ENCODE data around the gene NPDC1.

NPDC1 gene

DNA sequence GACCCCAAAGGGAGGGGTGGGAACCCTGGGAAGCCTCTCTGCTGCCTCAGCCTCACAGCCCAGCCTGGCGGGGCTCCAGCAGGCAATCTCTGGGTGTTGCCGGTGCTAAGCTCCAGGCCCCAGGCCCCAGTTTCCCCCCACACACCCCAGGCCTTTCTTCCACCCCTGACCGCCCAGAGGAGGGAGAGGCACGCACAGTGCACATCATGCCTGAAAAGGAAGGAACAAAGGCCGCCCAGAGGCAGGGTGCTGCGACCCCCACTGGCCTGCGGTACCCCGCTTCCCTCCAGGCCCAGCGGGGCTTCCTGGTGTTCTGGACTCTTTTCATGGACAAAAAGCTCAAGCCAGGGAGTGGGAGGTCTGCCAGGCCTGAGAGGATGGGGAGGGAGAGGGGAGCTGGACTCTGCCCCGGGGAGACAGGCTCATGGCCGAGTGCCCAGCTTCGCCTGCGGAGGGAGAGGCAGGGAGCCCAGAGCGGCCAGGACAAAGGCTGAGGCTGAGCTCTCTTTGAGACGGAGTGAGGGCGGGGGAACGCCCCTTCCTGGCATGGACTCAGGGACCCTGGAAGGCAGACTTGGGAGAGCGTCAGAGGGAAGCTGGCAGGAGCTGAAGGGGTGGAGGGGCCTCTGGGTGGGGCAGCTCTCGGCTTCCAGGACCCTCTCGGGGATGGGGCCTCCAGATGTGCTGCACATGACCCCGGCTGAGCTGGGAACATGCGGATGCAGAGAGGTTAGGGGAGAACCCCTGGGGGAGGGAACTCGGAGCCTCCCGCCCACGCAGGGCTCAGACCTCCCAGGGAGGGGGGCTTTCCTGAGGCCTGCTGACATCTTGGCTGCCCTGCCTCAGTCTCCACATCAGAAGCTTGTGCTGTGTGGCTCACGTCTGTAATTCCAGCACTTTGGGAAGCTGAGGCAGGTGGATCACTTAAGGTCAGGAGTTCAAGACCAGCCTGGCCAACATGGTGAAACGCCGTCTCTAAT, 9.7 kb upstream of the NPDC1 start:
- no CpG with 5 or more reads among the region's 28 CpGs for WGBS (ENCODE audit: insufficient coverage, insufficient read length)
- H3K4me3 ChIP-seq (ENCODE audit: low read length), result no peak overlapping the region
- H3K36me3 ChIP-seq (ENCODE audit: control insufficient read depth, insufficient read depth, low read length), result no peaks in the 10 kb centered on the region
- no peak overlapping the region for H3K27ac ChIP-seq (ENCODE audit: low read length)
- no peaks in the 10 kb centered on the region for H3K9me3 ChIP-seq (ENCODE audit: control insufficient read depth, insufficient read depth, low read length)
- no peak for DNase-seq (ENCODE audit: low read depth, low spot score)
- peaks cover 2% of the 10 kb centered on the region; the same call in 1 of the 2 replicates for H3K4me1 ChIP-seq (ENCODE audit: control insufficient read depth, insufficient read depth, low read length)
- no peaks in the 10 kb centered on the region; the same call in 1 of the 2 replicates for H3K27me3 ChIP-seq (ENCODE audit: control insufficient read depth, insufficient read depth, low read length)

DNA sequence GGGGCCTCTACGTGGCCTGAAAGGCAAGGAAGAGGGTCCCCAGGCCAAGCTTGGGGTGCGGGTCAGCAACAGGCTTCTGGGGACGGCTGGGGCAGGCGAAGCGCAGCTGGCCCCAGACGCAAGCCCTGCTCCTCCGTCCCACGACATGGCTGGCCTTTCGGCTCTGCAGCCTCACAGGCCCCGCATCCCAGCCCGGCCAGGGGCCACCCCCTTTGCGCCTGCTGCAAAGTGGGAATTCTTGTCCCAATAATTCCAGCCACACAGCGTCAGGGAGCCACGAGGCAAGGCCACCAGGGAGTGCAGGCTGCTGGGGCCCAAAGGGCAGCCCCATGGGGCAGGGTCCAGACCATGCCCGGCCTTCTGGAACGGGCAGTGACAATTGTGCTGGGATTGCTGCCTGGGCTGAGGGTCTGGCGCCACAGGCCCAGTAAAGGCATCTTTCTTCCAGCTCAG, 9.0 kb upstream of the NPDC1 start:
- H3K27me3 ChIP-seq (ENCODE audit: control insufficient read depth, insufficient read depth, low read length), result peaks cover under 1% of the 10 kb centered on the region; the same call in 1 of the 2 replicates
- no peak overlapping the region for H3K27ac ChIP-seq (ENCODE audit: low read length)
- H3K9me3 ChIP-seq (ENCODE audit: control insufficient read depth, insufficient read depth, low read length), result no peaks in the 10 kb centered on the region
- peaks cover 2% of the 10 kb centered on the region; the same call in 1 of the 2 replicates for H3K4me1 ChIP-seq (ENCODE audit: control insufficient read depth, insufficient read depth, low read length)
- H3K4me3 ChIP-seq (ENCODE audit: low read length), result no peak overlapping the region
- DNase-seq (ENCODE audit: low read depth, low spot score), result no peak
- no CpG with 5 or more reads among the region's 17 CpGs for WGBS (ENCODE audit: insufficient coverage, insufficient read length)
- H3K36me3 ChIP-seq (ENCODE audit: control insufficient read depth, insufficient read depth, low read length), result no peaks in the 10 kb centered on the region

DNA sequence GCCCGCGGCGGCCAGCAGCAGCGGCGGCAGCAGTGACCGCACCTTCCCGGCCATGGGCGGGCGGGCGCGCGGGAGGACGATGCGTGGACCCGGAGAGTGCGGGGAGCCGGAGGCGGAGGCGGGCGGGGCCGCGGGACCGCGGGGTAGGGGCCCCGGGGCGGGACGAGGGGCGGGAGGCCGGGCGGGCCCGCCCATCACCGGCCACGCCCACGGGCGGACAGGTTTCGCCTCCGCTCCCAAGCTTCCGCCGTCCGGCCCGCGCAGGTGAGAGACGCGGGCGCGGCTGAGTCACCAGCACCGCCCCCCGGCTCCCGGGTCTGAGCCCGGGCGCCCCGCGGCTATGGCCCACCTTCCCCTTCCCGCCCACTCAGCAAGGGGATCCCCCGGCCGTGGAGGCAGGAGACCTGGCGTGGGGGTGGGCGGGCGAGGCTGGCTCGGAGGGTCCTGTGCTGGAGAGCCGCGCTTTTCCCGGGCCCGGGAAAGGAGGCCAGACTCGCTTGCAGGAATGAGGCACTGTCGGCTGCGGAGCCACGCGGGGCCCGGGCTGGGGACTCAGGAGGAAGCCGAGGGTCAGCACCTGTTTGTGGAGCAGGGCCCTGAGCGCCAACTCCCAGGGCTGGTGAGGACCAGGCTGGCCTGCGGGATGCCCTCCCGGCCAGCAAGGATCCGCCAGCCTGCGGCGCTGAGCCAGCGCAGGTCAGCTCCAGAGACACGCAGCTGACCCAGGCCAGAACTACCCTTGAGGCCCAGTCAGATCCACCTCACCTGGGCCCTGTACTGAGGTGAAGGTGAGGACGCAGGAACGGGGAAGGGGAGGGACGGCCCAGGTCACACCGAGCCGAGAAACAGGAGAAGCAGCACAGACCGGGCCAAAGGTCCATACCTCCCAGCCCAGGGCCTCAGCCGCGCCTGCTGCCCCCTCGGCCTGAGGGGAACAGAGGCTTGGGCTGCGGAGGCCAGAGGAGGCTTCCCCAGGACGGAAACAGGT, 8.3 kb upstream of the NPDC1 start, which contains the start of gene ENTPD2:
Gene ENTPD2 (minus strand): TSS at position 118 of the 988 bp plus-strand sequence. CDS start 64 bp downstream, at position 54.
- Histone ChIP-seq H3K36me3 (ENCODE audit: control insufficient read depth, insufficient read depth, low read length) (no peaks in the 10 kb centered on the region), H3K4me1 (ENCODE audit: control insufficient read depth, insufficient read depth, low read length) (peaks cover 3% of the 10 kb centered on the region; the same call in 1 of the 2 replicates), H3K27me3 (ENCODE audit: control insufficient read depth, insufficient read depth, low read length) (peaks cover 6% of the 10 kb centered on the region; the same call in 1 of the 2 replicates), H3K27ac (ENCODE audit: low read length) (no peak within 1 kb of the TSS), H3K4me3 (ENCODE audit: low read length) (peak within 1 kb of the TSS; percentile 61; the same call in 1 of the 2 replicates), H3K9me3 (ENCODE audit: control insufficient read depth, insufficient read depth, low read length) (no peaks in the 10 kb centered on the region)
- WGBS (ENCODE audit: insufficient coverage, insufficient read length), result no CpG with 5 or more reads among the region's 90 CpGs
- no peak for DNase-seq (ENCODE audit: low read depth, low spot score)

DNA sequence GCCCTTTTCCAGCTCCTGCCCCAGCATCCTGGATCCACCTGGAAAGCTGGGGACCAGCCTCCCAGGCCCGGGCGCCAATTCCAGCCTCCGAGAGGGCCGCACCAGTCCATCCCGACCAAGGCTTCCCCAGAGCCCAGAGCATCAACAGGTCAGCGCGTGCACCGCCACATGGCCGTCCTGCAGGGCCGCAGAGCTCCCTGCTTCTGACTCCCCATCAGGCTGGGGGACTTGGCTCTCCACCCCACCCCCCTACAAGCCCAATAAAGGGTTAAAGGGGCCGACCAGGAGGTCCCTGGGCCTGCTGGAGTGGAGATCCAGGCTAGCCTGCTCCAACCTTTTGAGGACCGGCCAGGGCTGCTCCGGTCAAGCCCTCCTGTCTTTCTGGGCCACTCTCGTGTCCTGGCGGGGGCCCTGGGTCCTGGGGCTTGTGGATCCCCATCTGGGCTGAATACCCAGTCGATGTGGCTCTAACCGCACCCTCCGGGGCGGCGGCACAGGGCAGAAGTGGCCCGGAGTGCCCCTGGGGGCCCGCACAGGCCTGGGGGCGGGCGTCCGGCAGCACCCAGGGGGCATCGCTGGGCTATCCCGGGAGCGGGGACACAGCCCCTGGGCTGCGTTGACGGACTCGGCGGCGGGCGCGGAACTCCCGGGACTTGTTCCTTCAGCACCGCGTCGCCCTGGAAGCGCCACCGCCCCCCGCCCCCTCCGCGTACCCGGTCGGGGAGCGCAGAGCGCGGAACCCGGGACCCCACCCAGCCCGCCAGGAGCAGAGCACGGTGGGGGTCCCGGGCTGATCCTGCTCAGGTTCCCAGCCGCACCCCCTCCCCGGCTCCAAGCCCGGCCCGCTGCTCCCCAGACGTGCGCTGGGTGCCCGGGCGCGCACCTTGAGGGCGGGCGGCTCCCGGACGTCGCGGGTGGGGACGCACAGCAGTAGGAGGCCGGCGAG, 7.3 kb upstream of the NPDC1 start:
- no peak overlapping the region for H3K27ac ChIP-seq (ENCODE audit: low read length)
- no peak for DNase-seq (ENCODE audit: low read depth, low spot score)
- H3K9me3 ChIP-seq (ENCODE audit: control insufficient read depth, insufficient read depth, low read length), result no peaks in the 10 kb centered on the region
- H3K4me1 ChIP-seq (ENCODE audit: control insufficient read depth, insufficient read depth, low read length), result peaks cover 5% of the 10 kb centered on the region; the same call in 1 of the 2 replicates
- H3K4me3 ChIP-seq (ENCODE audit: low read length), result peak overlapping the region; percentile 61; the same call in 1 of the 2 replicates
- peaks cover 8% of the 10 kb centered on the region; the same call in 1 of the 2 replicates for H3K27me3 ChIP-seq (ENCODE audit: control insufficient read depth, insufficient read depth, low read length)
- no peaks in the 10 kb centered on the region for H3K36me3 ChIP-seq (ENCODE audit: control insufficient read depth, insufficient read depth, low read length)
- WGBS (ENCODE audit: insufficient coverage, insufficient read length), result no CpG with 5 or more reads among the region's 71 CpGs

DNA sequence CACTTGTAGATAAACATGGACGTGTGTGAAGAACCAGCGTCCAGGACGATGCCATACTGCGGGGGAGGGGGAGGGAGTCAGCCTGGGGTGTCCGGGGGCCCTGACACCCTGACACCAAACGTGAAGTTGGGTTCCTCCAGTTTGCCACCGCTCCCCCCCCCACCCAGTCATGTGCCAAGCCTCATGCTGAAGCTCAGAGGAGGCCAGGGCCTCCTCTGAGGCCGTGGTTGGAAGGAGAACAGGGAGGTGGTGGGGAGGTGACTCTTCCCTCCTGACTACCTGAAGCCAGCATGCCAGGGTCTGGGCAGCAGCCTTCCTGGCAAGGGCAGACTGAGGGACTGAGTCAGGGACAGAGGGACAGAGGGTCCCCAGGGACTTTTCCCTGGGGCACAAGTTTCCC, 6.3 kb upstream of the NPDC1 start:
- Histone ChIP-seq H3K36me3 (ENCODE audit: control insufficient read depth, insufficient read depth, low read length) (no peaks in the 10 kb centered on the region), H3K27me3 (ENCODE audit: control insufficient read depth, insufficient read depth, low read length) (peaks cover 8% of the 10 kb centered on the region; the same call in 1 of the 2 replicates), H3K9me3 (ENCODE audit: control insufficient read depth, insufficient read depth, low read length) (no peaks in the 10 kb centered on the region), H3K4me3 (ENCODE audit: low read length) (no peak overlapping the region), H3K4me1 (ENCODE audit: control insufficient read depth, insufficient read depth, low read length) (peaks cover 5% of the 10 kb centered on the region; the same call in 1 of the 2 replicates), H3K27ac (ENCODE audit: low read length) (no peak overlapping the region)
- WGBS (ENCODE audit: insufficient coverage, insufficient read length), result no CpG with 5 or more reads among the region's 8 CpGs
- no peak for DNase-seq (ENCODE audit: low read depth, low spot score)

DNA sequence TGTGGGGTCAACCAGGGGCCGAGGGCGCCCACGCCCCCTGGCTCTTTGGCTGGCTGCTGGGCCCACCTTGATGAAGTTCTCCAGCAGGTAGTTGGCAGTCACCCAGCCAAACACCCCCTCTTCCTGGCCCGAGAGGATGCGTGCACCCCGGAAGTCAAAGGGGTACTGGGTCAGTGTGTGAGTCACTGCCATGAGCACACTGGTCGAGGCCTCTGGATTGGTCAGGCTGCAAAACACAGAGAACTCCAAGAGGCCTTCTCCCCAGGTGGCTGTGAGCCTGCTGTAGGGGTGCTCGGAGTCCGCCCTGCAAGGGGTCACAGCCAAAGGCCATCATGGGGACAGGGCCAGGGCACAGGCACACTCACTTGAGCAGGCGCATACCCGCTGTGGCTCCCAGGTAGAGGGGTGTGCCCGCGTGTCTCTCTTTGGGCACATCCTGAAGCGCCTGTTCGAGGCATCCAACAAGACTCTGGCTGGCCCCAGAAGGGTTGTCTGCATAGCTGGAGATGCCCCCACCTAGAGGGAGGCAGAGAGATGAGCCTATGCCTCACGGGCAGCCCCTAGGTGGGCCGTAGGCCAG, 5.3 kb upstream of the NPDC1 start:
- no CpG with 5 or more reads among the region's 17 CpGs for WGBS (ENCODE audit: insufficient coverage, insufficient read length)
- DNase-seq (ENCODE audit: low read depth, low spot score), result no peak
- H3K27me3 ChIP-seq (ENCODE audit: control insufficient read depth, insufficient read depth, low read length), result peaks cover 8% of the 10 kb centered on the region; the same call in 1 of the 2 replicates

DNA sequence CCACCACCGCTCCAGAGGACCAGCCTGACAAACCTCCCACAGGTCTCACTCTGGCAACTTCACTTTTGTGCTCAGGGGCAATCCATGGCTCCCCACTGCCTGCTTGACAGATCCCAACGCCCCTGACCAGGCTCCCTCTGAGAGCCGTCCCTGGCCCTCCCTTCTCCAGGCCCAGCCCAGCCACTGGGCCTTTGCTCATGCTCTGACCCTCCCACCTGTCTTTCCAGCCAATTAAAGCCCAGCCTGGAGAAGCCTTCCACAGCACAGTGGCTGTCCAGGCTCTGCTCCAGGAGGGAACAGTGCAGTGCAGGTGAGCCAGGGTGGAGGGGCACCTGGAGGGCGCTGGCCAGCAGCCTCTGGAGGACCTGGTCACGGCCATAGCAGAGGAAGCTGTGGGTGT, 4.6 kb upstream of the NPDC1 start:
- peaks cover 8% of the 10 kb centered on the region; the same call in 1 of the 2 replicates for H3K27me3 ChIP-seq (ENCODE audit: control insufficient read depth, insufficient read depth, low read length)
- H3K36me3 ChIP-seq (ENCODE audit: control insufficient read depth, insufficient read depth, low read length), result no peaks in the 10 kb centered on the region
- no peak overlapping the region for H3K27ac ChIP-seq (ENCODE audit: low read length)
- no peak overlapping the region for H3K4me3 ChIP-seq (ENCODE audit: low read length)
- WGBS (ENCODE audit: insufficient coverage, insufficient read length), result no CpG with 5 or more reads among the region's 5 CpGs
- H3K9me3 ChIP-seq (ENCODE audit: control insufficient read depth, insufficient read depth, low read length), result no peaks in the 10 kb centered on the region
- H3K4me1 ChIP-seq (ENCODE audit: control insufficient read depth, insufficient read depth, low read length), result peaks cover 5% of the 10 kb centered on the region; the same call in 1 of the 2 replicates
- DNase-seq (ENCODE audit: low read depth, low spot score), result no peak

More for the DNA sequence above, 5.3 kb upstream of the NPDC1 start:
- no peak overlapping the region for H3K4me3 ChIP-seq (ENCODE audit: low read length)
- no peaks in the 10 kb centered on the region for H3K36me3 ChIP-seq (ENCODE audit: control insufficient read depth, insufficient read depth, low read length)
- H3K9me3 ChIP-seq (ENCODE audit: control insufficient read depth, insufficient read depth, low read length), result no peaks in the 10 kb centered on the region
- no peak overlapping the region for H3K27ac ChIP-seq (ENCODE audit: low read length)
- peaks cover 5% of the 10 kb centered on the region; the same call in 1 of the 2 replicates for H3K4me1 ChIP-seq (ENCODE audit: control insufficient read depth, insufficient read depth, low read length)

DNA sequence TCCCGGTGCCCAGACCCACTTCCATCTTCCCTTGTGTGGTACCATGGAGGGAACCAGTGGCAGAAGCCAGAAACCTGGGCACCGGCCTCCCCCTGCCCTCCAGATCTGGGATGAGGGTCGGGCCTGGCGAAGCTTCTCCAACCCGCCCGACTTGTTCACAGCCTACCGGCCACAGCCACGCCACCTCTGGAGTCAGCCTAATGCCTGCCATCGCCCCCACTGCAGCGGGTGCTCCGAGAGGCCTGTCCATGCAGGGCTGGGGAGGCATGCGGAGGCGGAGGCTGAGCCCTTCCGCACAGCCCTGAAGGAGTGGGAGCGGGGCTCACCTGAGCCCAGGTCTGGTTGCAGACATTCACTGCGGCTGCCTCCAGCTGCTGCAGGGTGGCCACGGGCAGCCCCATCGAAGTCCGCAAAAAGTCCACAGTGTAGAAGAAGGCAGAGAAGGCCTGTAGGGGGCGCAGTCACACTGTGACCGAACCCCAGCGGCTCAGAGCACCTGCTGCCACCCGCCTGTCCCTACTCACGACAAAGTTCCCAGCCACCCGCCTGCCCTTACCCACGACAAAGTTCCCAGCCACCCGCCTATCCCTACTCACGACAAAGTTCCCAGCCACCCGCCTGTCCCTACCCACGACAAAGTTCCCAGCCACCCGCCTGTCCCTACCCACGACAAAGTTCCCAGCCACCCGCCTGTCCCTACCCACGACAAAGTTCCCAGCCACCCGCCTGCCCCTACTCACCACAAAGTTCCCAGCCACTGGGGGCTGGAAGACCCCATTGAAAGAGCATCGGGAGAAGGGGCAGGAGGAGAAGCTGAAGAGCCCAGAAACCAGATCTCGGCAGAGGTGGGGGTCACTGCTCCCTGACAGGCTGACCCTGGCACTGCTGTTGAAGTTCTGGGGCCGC, 3.8 kb upstream of the NPDC1 start:
- H3K4me3 ChIP-seq (ENCODE audit: low read length), result no peak overlapping the region
- no peaks in the 10 kb centered on the region for H3K36me3 ChIP-seq (ENCODE audit: control insufficient read depth, insufficient read depth, low read length)
- peaks cover 5% of the 10 kb centered on the region; the same call in 1 of the 2 replicates for H3K4me1 ChIP-seq (ENCODE audit: control insufficient read depth, insufficient read depth, low read length)
- no peak for DNase-seq (ENCODE audit: low read depth, low spot score)
- no peaks in the 10 kb centered on the region for H3K9me3 ChIP-seq (ENCODE audit: control insufficient read depth, insufficient read depth, low read length)
- H3K27me3 ChIP-seq (ENCODE audit: control insufficient read depth, insufficient read depth, low read length), result peaks cover 11% of the 10 kb centered on the region; the same call in 1 of the 2 replicates
- WGBS (ENCODE audit: insufficient coverage, insufficient read length), result no CpG with 5 or more reads among the region's 38 CpGs
- H3K27ac ChIP-seq (ENCODE audit: low read length), result no peak overlapping the region

Measured in iPS DF 6.9 (cell line).